OCI-LY7 (cell line): ENCODE measurements around the gene GLRX5. TPM values are rescaled to one million over a fixed set of nuclear protein-coding genes. Genes with fewer than 3 reads are reported as not detected.

Experiments used
- BruUV-seq: library from RNA; stranded (reverse); fragments of 400-500 nt; replicated peaks from 2 replicates; lab custom pipeline; 2021; lab: Mats Ljungman, UMichigan
- CTCF ChIA-PET: fragments of 300-600 bp; sonication (Branson Sonifier 250); formaldehyde crosslinking; loops from one replicate; lab custom pipeline; 2022; ENCODE audit warnings: antibody characterized with exemption; ENCODE audit not compliant: unreplicated experiment; lab: Charles Lee
- POLR2A ChIA-PET: fragments of 300-600 bp; sonication (Branson Sonifier 250); formaldehyde crosslinking; loops from one replicate; lab custom pipeline; 2022; ENCODE audit warnings: antibody characterized with exemption; lab: Charles Lee
- DNase-seq: peaks from one replicate; pipeline ENCODE4 v3.0.0-alpha.2; 2015; ENCODE audit warnings: low spot score
- H2AFZ ChIP-seq: fragments of 200-600 bp; sonication (generic), shearing (Covaris generic); 2 replicates; pipeline ENCODE4 v1.6.1; 2014; ENCODE audit warnings: mild to moderate bottlenecking, antibody characterized with exemption, low read length, moderate library complexity
- H3K27ac ChIP-seq: fragments of 200-600 bp; sonication (generic); 2 replicates; pipeline ENCODE4 v1.5.1; 2014; ENCODE audit warnings: mixed run types, low read depth, mild to moderate bottlenecking, moderate library complexity, low read length, inconsistent platforms; ENCODE audit not compliant: poor library complexity, severe bottlenecking
- H3K36me3 ChIP-seq: fragments of 200-600 bp; sonication (generic); 2 replicates; pipeline ENCODE4 v1.6.1; 2014; ENCODE audit warnings: mild to moderate bottlenecking, antibody characterized with exemption, low read length, moderate library complexity, mixed read lengths; ENCODE audit not compliant: insufficient read depth
- H3K4me1 ChIP-seq: fragments of 200-600 bp; sonication (generic); 2 replicates; pipeline ENCODE4 v1.5.1; 2014; ENCODE audit warnings: mild to moderate bottlenecking, low read length; ENCODE audit not compliant: insufficient read depth, poor library complexity, severe bottlenecking
- H3K4me2 ChIP-seq: fragments of 200-600 bp; sonication (generic); 2 replicates; pipeline ENCODE4 v1.6.1; 2014; ENCODE audit warnings: mild to moderate bottlenecking, low read length
- H3K4me3 ChIP-seq: fragments of 200-600 bp; sonication (generic); 2 replicates; pipeline ENCODE4 v1.5.1; 2014; ENCODE audit warnings: mild to moderate bottlenecking, low read depth, low read length; ENCODE audit not compliant: poor library complexity, severe bottlenecking
- H3K79me2 ChIP-seq: fragments of 200-600 bp; sonication (generic); 2 replicates; pipeline ENCODE4 v1.6.1; 2016; ENCODE audit warnings: low read depth, mild to moderate bottlenecking, low read length, moderate library complexity, mixed read lengths; ENCODE audit not compliant: insufficient read depth
- H3K9me2 ChIP-seq: fragments of 200-600 bp; sonication (generic); 2 replicates; pipeline ENCODE4 v1.6.1; 2016; ENCODE audit warnings: mild to moderate bottlenecking, low read length, mixed read lengths; ENCODE audit not compliant: insufficient read depth
- H3K9me3 ChIP-seq: fragments of 200-600 bp; sonication (generic); 2 replicates; pipeline ENCODE4 v1.6.1; 2014; ENCODE audit warnings: mild to moderate bottlenecking, mixed run types, low read length, mixed read lengths
- H4K20me1 ChIP-seq: fragments of 200-600 bp; sonication (generic); 2 replicates; pipeline ENCODE4 v1.6.1; 2014; ENCODE audit warnings: mild to moderate bottlenecking, antibody characterized with exemption, low read length, moderate library complexity, mixed read lengths; ENCODE audit not compliant: insufficient read depth
- EZH2phosphoT487 ChIP-seq: fragments of 200-600 bp; sonication (generic); IDR thresholded peaks from 2 replicates; pipeline ENCODE4 v1.6.1; 2018; ENCODE audit warnings: low read depth, borderline replicate concordance, mild to moderate bottlenecking, mixed run types, antibody characterized with exemption, low read length, moderate library complexity, mixed read lengths
- intact Hi-C: fragments of 100-400 bp; cut with micrococcal nuclease; formaldehyde crosslinking; loops from one replicate; pipeline ENCODE4 v1.10.0; 2022; ENCODE audit not compliant: unreplicated experiment
- total RNA-seq, 2 experiments: library from RNA; depleted of rRNA in 1 of 2; stranded (reverse); fragments of >200 nt in 1 of 2; shearing (Covaris generic) in 1 of 2; gene quantifications; 2 replicates each; pipeline ENCODE4 v1.2.3, GENCODE V29; 2014 to 2022
- TF ChIP-seq, protein P1 (sequence below): fragments of 200-600 bp; sonication (generic); conservative IDR thresholded peaks from 2 replicates; pipeline ENCODE4 v1.5.1; 2014; ENCODE audit warnings: mild to moderate bottlenecking, antibody characterized with exemption, low read length, moderate library complexity, mixed read lengths

GLRX5 gene
- total RNA-seq, 2 experiments from 2014 or later, result 68.2 to 78.4 TPM

DNA sequence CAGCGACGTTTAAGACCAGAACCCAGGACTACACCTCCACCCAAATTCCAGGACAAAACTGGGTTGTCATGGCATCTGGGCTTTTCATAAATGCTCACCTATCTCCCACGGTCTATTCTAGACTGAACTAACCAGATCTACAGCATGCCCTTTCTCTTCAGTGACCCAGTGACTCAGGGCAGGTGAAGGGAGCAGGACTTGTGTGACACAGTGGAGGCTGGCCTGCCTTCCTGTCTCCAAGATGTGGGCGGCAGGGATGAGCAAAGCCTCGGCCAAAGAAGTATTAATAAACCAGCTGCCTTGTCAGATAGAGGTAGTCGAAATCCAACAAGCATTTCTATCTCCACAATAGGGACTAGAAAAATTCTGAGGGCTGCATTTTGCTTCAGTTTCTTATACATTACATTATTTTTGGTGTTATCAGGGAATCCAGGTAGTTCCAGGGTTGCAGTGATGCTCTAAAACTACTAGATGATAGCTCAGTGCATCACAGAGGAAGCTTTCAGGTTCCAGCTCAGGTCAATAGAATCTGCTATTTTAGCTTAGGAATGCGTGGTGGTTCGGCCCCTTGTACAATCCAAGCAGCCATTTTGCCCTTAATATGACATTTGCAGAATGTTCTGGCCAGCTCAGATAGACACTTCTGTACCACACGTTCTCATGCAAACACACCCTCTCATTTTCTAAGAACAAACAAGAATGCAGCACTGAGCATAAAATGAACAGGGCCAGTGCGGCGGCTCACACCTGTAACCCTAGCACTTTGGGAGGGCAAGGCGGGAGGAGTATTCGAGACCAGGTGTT, 4.2 kb upstream of the GLRX5 start:
- Histone ChIP-seq H2AFZ (no peak overlapping the region), H3K4me1 (peaks cover 28% of the 10 kb centered on the region), H3K36me3 (peaks cover 38% of the 10 kb centered on the region), H3K9me3 (no peaks in the 10 kb centered on the region), H4K20me1 (peaks cover 21% of the 10 kb centered on the region), H3K9me2 (no peaks in the 10 kb centered on the region), H3K4me2 (peak overlapping the region; percentile 93; the same call in 1 of the 2 replicates), H3K4me3 (no peak overlapping the region), H3K27ac (no peak overlapping the region), H3K79me2 (peaks cover 53% of the 10 kb centered on the region)
- TF ChIP-seq, protein P1, sequence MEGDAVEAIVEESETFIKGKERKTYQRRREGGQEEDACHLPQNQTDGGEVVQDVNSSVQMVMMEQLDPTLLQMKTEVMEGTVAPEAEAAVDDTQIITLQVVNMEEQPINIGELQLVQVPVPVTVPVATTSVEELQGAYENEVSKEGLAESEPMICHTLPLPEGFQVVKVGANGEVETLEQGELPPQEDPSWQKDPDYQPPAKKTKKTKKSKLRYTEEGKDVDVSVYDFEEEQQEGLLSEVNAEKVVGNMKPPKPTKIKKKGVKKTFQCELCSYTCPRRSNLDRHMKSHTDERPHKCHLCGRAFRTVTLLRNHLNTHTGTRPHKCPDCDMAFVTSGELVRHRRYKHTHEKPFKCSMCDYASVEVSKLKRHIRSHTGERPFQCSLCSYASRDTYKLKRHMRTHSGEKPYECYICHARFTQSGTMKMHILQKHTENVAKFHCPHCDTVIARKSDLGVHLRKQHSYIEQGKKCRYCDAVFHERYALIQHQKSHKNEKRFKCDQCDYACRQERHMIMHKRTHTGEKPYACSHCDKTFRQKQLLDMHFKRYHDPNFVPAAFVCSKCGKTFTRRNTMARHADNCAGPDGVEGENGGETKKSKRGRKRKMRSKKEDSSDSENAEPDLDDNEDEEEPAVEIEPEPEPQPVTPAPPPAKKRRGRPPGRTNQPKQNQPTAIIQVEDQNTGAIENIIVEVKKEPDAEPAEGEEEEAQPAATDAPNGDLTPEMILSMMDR, result no peak
- TF ChIP-seq EZH2phosphoT487, result no peak
- intact Hi-C loops, result loop anchor here (5.0 to 10.0 kb wide), 3 partner anchors 203 to 974 kb away; partner anchors contain the start of genes DICER1 and PAPOLA
- POLR2A ChIA-PET, result interaction anchor here (0.9 to 1.2 kb wide), 2 partner anchors 34 to 88 kb away, joined by 3 read pairs; no protein-coding TSS in a partner anchor
- CTCF ChIA-PET, result no interaction called here
- no TSS peak for BruUV-seq
- no peak for DNase-seq

DNA sequence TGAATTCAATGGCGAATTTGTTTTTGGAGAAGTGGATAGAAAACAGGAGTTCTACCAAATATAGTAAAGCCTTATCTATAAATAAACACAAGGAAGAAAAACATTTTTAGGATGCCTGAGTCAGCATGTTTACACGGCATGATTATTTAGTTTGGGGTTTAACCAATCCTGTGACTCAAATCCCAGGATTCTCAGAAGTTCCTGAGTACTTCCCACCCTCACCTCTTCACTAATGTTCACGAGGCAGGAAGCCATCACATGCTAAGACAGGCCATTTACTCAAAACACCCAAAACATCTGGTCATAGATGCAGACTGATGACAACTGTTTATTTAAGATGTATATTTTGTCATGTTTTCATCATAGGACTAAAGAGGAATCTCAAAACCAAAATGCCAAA, 3.4 kb upstream of the GLRX5 start:
- no TSS peak for BruUV-seq
- TF ChIP-seq, protein P1, result no peak
- no peak for TF ChIP-seq EZH2phosphoT487
- CTCF ChIA-PET, result no interaction called here
- peaks cover 38% of the 10 kb centered on the region for H3K36me3 ChIP-seq
- H2AFZ ChIP-seq, result no peak overlapping the region
- H4K20me1 ChIP-seq, result peaks cover 27% of the 10 kb centered on the region
- peaks cover 61% of the 10 kb centered on the region for H3K79me2 ChIP-seq
- POLR2A ChIA-PET, result interaction anchor here (0.7 to 1.2 kb wide), 4 partner anchors 35 to 358 kb away, joined by 3 read pairs; no protein-coding TSS in a partner anchor
- no peaks in the 10 kb centered on the region for H3K9me3 ChIP-seq
- peaks cover 33% of the 10 kb centered on the region for H3K4me1 ChIP-seq
- intact Hi-C loops, result loop anchor here (5.0 to 10.0 kb wide), 3 partner anchors 204 to 973 kb away; partner anchors contain the start of genes DICER1 and PAPOLA
- no peak for DNase-seq
- H3K4me2 ChIP-seq, result peak overlapping the region; percentile 93
- no peak overlapping the region for H3K27ac ChIP-seq
- no peaks in the 10 kb centered on the region for H3K9me2 ChIP-seq
- peak overlapping the region; percentile 93 for H3K4me3 ChIP-seq
